OCI-LY1 (cell line): Measurements from ENCODE around the gene MRLN.

Experiments used
- EZH2 ChIP-seq: fragments of 200-600 bp; sonication (generic), shearing (Covaris generic); IDR thresholded peaks from 2 replicates; pipeline ENCODE4 v1.8.0; 2017; ENCODE audit warnings: borderline replicate concordance, mixed run types, mild to moderate bottlenecking, antibody characterized with exemption, low read length, moderate library complexity, mixed read lengths
- TF ChIP-seq, protein P1 (sequence below): fragments of 200-600 bp; sonication (generic), shearing (Covaris generic); IDR thresholded peaks from 2 replicates; pipeline ENCODE4 v1.5.1; 2017; ENCODE audit warnings: mild to moderate bottlenecking, antibody characterized with exemption, low read length, moderate library complexity, mixed read lengths

DNA sequence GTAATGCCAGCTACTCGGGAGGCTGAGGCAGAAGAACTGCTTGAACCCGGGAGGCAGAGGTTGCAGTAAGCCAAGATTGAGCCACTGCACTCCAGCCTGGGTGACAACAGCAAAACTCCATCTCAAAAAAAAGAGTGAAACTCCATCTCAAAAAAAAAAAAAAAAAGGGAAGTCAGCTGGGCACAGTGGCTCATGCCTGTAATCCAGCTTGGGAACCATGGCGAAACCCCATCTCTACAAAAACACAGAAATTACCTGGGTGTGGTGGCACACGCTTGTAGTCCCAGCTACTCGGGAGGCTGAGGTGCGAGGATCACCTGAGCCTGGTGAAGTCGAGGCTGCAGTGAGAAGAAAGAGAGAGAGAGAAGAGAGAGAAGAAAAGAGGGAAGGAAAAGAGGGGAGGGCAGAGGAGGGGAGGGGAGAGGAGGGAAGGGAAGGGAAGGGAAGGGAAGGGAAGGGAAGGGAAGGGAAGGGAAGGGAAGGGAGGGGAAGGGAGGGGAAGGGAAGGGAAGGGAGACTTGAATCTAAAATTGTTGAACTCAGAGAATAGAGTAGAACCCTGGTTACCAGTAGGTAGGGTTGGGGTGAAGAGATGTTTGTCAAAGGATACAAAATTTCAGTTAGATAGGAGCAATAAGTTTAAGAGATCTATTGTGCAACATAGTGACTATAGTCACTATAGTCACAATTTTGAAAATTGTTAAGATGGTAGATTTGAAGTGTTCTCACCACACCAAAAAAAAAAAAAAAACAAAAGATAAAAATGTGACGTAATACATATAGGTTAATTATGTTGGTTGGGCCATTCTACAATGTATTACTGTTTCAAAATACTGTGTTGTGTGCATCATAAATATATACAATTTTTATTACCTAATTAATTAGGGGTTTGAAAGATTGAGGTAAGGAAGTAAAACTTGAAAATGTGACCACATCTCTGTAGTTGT lies 46.1 kb downstream of the MRLN start:
- no peak for TF ChIP-seq EZH2
- TF ChIP-seq, protein P1, sequence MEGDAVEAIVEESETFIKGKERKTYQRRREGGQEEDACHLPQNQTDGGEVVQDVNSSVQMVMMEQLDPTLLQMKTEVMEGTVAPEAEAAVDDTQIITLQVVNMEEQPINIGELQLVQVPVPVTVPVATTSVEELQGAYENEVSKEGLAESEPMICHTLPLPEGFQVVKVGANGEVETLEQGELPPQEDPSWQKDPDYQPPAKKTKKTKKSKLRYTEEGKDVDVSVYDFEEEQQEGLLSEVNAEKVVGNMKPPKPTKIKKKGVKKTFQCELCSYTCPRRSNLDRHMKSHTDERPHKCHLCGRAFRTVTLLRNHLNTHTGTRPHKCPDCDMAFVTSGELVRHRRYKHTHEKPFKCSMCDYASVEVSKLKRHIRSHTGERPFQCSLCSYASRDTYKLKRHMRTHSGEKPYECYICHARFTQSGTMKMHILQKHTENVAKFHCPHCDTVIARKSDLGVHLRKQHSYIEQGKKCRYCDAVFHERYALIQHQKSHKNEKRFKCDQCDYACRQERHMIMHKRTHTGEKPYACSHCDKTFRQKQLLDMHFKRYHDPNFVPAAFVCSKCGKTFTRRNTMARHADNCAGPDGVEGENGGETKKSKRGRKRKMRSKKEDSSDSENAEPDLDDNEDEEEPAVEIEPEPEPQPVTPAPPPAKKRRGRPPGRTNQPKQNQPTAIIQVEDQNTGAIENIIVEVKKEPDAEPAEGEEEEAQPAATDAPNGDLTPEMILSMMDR: no peak
